DND-41 (cell line): ENCODE results near the gene SLF2.

Experiments used
- ATAC-seq: fragments of 200-7000 bp; cut with Tn5 transposase; 3 replicates; pipeline ENCODE4 v1.9.1; 2021; ENCODE audit warnings: low read depth; ENCODE audit not compliant: insufficient read depth
- DNase-seq: peaks from one replicate; pipeline ENCODE4 v3.0.0-alpha.2; 2020
- H2AFZ ChIP-seq: 2 replicates; pipeline ENCODE4 v1.6.0; 2012; ENCODE audit warnings: low read depth, low read length
- H3K27ac ChIP-seq: 2 replicates; pipeline ENCODE4 v1.5.1; 2012; ENCODE audit warnings: low read length, inconsistent platforms
- H3K27me3 ChIP-seq: fragments of 200-600 bp; sonication (generic); 2 replicates; pipeline ENCODE4 v1.6.0; 2012; ENCODE audit warnings: low read length, mild to moderate bottlenecking, inconsistent platforms; ENCODE audit not compliant: insufficient read depth, poor library complexity
- H3K36me3 ChIP-seq: 2 replicates; pipeline ENCODE4 v1.5.1; 2012; ENCODE audit warnings: low read length, inconsistent platforms; ENCODE audit not compliant: insufficient read depth
- H3K4me1 ChIP-seq: 2 replicates; pipeline ENCODE4 v1.5.1; 2012; ENCODE audit warnings: mild to moderate bottlenecking, low read length; ENCODE audit not compliant: insufficient read depth
- H3K4me2 ChIP-seq: 2 replicates; pipeline ENCODE4 v1.6.0; 2012; ENCODE audit warnings: mild to moderate bottlenecking, moderate library complexity, low read length, inconsistent platforms; ENCODE audit not compliant: insufficient read depth
- H3K4me3 ChIP-seq, 2 experiments: fragments of 200-600 bp in 1 of 2; shearing (Covaris generic) in 1 of 2; 2 replicates each; pipeline ENCODE4 v1.5.1; 2012 to 2016; ENCODE audit warnings: inconsistent platforms in 2 of 2, low read length in 2 of 2, mild to moderate bottlenecking in 2 of 2, low read depth in 1 of 2, moderate library complexity in 1 of 2
- H3K79me2 ChIP-seq: 2 replicates; pipeline ENCODE4 v1.6.0; 2012; ENCODE audit warnings: low read length, inconsistent platforms; ENCODE audit not compliant: insufficient read depth
- H3K9ac ChIP-seq: 2 replicates; pipeline ENCODE4 v1.6.0; 2012; ENCODE audit warnings: low read depth, mild to moderate bottlenecking, inconsistent platforms, low read length, moderate library complexity
- H3K9me3 ChIP-seq: 2 replicates; pipeline ENCODE4 v1.5.1; 2012; ENCODE audit warnings: low read length, moderate library complexity, mild to moderate bottlenecking, inconsistent platforms; ENCODE audit not compliant: insufficient read depth, severe bottlenecking
- H4K20me1 ChIP-seq: 2 replicates; pipeline ENCODE4 v1.6.0; 2012; ENCODE audit warnings: low read length; ENCODE audit not compliant: insufficient read depth
- EZH2 ChIP-seq: IDR thresholded peaks from 3 replicates; pipeline ENCODE4 v1.6.1; 2012; ENCODE audit warnings: borderline replicate concordance, low read depth, mild to moderate bottlenecking, moderate library complexity, low read length, inconsistent platforms; ENCODE audit not compliant: severe bottlenecking
- TF ChIP-seq, protein P1 (sequence below): IDR thresholded peaks from 2 replicates; pipeline ENCODE4 v1.5.1; 2012; ENCODE audit warnings: borderline replicate concordance, low read length, moderate library complexity, mild to moderate bottlenecking; ENCODE audit not compliant: poor library complexity, severe bottlenecking; ENCODE audit errors: extremely low read depth

The SLF2 gene

GRCh38 chr10:100962351-100963080 lies 49.8 kb downstream of the SLF2 start:
- Histone ChIP-seq H3K4me1 (no peaks in the 10 kb centered on the region), H3K36me3 (peaks cover 70% of the 10 kb centered on the region)

GRCh38 chr10:100963826-100964225 lies 51.1 kb downstream of the SLF2 start:
- H4K20me1 ChIP-seq = no peaks in the 10 kb centered on the region
- no peaks in the 10 kb centered on the region for H3K9me3 ChIP-seq
- DNase-seq = no peak
- ATAC-seq = no peak
- TF ChIP-seq, protein P1, sequence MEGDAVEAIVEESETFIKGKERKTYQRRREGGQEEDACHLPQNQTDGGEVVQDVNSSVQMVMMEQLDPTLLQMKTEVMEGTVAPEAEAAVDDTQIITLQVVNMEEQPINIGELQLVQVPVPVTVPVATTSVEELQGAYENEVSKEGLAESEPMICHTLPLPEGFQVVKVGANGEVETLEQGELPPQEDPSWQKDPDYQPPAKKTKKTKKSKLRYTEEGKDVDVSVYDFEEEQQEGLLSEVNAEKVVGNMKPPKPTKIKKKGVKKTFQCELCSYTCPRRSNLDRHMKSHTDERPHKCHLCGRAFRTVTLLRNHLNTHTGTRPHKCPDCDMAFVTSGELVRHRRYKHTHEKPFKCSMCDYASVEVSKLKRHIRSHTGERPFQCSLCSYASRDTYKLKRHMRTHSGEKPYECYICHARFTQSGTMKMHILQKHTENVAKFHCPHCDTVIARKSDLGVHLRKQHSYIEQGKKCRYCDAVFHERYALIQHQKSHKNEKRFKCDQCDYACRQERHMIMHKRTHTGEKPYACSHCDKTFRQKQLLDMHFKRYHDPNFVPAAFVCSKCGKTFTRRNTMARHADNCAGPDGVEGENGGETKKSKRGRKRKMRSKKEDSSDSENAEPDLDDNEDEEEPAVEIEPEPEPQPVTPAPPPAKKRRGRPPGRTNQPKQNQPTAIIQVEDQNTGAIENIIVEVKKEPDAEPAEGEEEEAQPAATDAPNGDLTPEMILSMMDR = no peak
- TF ChIP-seq EZH2 = no peak
- H3K4me3 ChIP-seq = no peak overlapping the region
- H2AFZ ChIP-seq = no peak overlapping the region
- no peaks in the 10 kb centered on the region for H3K79me2 ChIP-seq
- H3K4me2 ChIP-seq = no peak overlapping the region
- no peaks in the 10 kb centered on the region for H3K4me1 ChIP-seq
- peaks cover 59% of the 10 kb centered on the region for H3K36me3 ChIP-seq
- H3K9ac ChIP-seq = no peak overlapping the region
- no peaks in the 10 kb centered on the region for H3K27me3 ChIP-seq
- no peak overlapping the region for H3K27ac ChIP-seq

More at GRCh38 chr10:100962351-100963080, 49.8 kb downstream of the SLF2 start:
- Histone ChIP-seq H3K79me2 (no peaks in the 10 kb centered on the region), H3K9me3 (no peaks in the 10 kb centered on the region), H3K9ac (no peak overlapping the region), H2AFZ (no peak overlapping the region), H4K20me1 (no peaks in the 10 kb centered on the region), H3K4me2 (no peak overlapping the region), H3K4me3 (no peak overlapping the region), H3K27ac (no peak overlapping the region), H3K27me3 (no peaks in the 10 kb centered on the region)
- TF ChIP-seq, protein P1 = no peak
- TF ChIP-seq EZH2 = no peak
- DNase-seq (no peak), ATAC-seq (no peak)

DNA sequence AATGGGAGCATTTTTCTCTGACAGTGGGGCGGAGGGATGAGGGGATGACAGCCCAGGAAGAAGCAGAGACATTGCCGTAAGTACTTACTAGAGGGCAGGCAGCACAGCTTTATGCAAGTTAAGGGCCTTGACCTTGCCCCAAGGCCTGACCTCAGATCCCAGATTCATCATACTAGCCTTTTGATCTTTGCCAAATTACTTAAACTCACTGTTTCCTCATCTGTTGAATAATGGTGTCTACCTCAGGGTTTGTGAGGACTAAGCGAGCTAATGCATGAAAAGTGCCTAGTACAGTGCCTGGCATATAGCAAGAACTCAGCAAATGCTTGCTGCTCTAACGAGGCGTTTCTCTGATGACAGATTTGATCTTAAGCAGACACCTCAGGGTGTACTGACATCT lies 53.1 kb downstream of the SLF2 start:
- no peak for DNase-seq
- H3K27me3 ChIP-seq = no peaks in the 10 kb centered on the region

More for the DNA sequence above, 53.1 kb downstream of the SLF2 start:
- TF ChIP-seq EZH2 = no peak
- TF ChIP-seq, protein P1 = no peak
- Histone ChIP-seq H2AFZ (no peak overlapping the region), H3K27ac (no peak overlapping the region), H3K9ac (no peak overlapping the region), H3K9me3 (no peaks in the 10 kb centered on the region), H4K20me1 (no peaks in the 10 kb centered on the region), H3K4me3 (no peak overlapping the region), H3K4me1 (no peaks in the 10 kb centered on the region), H3K4me2 (no peak overlapping the region), H3K36me3 (peaks cover 43% of the 10 kb centered on the region), H3K79me2 (no peaks in the 10 kb centered on the region)
- no peak for ATAC-seq
